Eye (tissue), 1 donor: ENCODE measurements around the gene ZNRF3.
A peak's percentile ranks its signal among the peaks of the same experiment; 100 is the strongest.
"Not testable (repeated sequence)": the region's sequence is repeated elsewhere in the genome, so short reads cannot be mapped to it uniquely, and the experiment has no call there.

Experiments used
- DNase-seq: peaks from one replicate; pipeline ENCODE4 v3.0.0-alpha.2; 2015

Gene ZNRF3

DNA sequence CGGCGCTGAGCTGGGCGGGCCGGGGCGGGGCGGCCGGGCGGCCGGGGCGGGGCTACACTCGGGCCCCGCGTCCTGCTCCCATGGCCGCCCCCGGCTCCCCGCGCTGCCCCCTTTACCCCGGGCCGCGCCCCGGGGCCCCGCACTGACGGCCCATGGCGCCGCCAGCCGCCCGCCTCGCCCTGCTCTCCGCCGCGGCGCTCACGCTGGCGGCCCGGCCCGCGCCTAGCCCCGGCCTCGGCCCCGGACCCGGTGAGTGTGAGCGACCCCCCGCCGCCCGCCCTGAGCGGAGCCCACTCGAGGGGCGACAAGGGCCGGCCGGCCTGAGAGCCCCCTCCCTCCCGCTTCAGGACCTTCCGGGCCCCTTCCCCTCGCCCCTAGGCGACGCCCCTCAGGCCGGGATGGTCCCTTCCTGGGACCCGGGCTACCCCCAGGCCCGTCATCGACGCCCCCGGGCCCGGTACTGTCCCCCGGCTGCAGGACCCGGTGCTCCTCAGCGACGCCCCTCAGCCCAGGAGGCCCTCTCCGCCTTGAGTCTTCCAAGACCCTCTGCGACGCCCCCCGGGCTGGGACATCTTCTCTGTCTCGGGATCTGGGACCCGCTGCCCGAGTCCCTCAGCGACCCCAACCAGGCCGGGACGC lies 189.7 kb downstream of the ZNRF3 start, which contains the start of gene KREMEN1:
TSS of gene KREMEN1 (plus strand) at position 57 of the 639 bp plus-strand sequence. CDS start at position 153, 96 bp downstream.
- peak; percentile 68 for DNase-seq

DNA sequence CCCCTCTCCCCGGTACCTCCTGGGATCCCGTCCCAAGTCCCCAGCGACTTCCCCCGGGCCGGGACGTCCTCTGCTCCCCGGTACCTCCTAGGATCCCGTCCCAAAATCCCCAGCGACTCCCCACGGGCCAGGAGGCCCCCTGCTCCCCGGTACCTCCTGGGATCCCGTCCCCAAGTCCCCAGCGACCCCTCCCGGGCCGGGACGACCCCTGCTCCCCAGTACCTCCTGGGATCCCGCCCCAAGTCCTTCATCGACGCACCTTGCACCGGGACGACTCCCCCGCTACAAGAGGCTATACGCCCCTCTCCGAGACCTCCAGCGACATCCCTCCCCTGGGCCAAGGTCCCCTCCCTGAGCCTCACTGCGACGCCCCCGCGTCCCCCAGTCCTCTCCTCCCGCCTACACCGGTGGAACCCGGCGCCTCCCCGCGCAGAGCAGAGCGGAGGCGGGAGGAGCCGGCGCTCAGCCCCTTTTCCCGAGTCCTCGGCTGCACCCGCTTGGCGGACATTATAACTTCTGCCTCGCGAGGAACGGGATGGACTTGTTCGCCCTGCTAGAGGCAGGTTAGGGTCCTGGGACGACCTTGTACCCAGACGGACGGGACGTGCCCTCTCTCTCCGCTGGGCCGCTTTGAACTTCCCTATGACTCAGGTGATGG lies 190.4 kb downstream of the ZNRF3 start:
- peak; percentile 79 for DNase-seq

DNA sequence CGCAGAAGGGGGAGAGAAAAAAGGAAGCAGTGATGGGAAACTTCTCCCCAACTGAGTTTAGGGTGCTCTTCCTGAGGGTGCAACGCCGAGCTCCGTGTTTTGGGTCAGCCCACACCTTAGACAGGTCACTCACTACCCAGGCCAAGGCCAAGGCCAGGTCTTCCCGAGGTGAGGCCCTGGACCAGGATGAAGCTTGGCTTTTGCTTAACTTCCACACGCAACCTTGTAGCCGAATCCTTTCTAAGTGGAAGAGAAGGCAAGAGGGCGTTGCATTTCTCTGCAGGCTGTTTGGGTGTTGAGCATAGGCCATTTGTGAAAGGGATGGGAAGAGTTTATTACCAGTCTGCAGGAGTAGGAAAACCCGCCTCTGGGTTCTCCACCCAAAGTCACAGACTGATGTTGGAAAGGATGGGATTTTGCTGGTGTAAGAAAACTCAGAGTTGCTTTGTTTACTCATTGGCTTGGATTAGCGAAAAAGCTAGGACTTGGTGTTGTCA lies 191.0 kb downstream of the ZNRF3 start:
- no peak for DNase-seq

DNA sequence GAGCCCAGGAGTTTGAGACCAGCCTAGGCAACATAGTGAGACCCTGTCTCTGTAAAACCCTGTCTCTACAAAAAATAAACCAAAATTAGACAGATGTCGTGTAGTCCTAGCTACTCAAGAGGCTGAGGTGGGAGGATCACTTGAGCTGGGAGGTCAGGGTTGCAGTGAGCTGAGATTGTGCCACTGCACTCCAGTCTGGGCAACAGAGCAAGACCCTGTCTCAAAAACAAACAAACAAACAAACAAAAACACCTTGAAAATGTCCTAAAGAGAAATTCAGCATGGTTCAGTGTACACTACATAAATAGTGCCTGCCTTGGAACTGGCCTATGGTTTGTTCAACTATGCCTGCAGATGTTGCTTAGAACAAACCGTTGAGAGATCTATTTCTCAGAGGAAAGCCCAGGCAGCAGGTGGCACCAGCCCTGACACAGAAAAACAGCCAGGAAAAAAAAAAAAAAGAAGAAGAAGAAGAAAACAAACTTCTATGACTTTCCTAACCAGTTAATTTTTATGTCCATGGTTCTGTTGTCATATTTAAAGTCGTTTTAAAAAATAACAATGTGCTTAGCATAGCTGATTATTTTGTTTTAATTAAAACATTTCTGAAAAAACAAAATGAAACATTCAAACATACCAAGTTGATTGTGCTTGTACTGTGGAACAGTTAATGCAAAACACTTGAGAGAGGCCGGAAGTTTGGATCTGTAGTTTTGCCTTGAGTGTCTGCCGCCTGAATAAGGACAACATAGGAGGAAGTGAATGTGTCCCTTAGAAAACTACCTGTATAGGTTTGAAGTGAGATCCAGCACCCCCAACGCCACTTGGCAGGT lies 194.9 kb downstream of the ZNRF3 start:
- peak; percentile 37 for DNase-seq

DNA sequence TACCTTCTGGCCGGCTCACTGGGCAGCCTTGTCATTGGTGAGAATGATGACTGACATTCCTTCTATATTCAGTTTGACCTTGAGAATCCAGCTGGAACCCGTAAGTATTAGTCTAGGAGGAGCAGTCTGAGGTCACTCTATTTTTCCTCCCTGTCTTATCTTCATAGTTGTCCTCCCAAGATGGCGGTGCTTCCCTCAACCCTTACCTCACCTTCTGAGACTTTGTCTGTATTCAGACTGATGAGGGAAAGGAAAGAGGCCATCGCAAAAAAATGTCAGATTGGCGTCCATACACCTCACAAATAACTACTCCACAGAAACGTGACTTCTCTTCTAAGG lies 195.5 kb downstream of the ZNRF3 start:
- DNase-seq, result no peak

DNA sequence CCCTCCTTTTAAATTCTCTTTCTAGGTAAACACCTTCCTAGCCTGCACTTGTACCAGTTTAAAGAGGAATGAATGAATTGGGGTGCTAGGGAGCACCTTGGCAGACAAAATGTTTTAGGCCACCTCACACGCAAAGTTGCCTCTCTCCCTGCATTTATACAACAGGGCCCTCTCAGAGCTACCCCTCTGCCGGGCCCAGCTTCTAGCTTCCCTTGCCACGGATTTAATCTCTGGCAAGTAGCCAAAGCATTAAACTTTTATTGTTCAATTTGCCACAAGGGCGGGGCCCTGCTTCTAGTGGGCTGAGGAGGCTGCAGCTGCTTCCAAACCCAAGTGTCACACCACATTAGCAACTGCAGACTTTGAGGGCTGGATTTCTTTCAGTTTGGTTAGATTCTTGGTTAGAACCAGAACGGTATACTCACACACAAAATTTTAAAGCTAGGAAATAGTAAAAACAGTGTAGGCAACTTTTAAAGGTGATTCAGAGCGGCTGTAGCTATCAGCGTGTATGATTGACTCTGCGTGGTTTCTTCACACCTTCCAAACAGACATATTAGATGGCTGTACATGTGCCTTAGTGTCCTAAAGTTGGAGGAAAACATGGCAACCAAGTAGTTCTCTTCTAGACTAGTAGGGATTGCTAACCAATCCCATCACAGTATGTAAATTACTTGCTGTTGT lies 196.0 kb downstream of the ZNRF3 start:
- peak; percentile 96 for DNase-seq

DNA sequence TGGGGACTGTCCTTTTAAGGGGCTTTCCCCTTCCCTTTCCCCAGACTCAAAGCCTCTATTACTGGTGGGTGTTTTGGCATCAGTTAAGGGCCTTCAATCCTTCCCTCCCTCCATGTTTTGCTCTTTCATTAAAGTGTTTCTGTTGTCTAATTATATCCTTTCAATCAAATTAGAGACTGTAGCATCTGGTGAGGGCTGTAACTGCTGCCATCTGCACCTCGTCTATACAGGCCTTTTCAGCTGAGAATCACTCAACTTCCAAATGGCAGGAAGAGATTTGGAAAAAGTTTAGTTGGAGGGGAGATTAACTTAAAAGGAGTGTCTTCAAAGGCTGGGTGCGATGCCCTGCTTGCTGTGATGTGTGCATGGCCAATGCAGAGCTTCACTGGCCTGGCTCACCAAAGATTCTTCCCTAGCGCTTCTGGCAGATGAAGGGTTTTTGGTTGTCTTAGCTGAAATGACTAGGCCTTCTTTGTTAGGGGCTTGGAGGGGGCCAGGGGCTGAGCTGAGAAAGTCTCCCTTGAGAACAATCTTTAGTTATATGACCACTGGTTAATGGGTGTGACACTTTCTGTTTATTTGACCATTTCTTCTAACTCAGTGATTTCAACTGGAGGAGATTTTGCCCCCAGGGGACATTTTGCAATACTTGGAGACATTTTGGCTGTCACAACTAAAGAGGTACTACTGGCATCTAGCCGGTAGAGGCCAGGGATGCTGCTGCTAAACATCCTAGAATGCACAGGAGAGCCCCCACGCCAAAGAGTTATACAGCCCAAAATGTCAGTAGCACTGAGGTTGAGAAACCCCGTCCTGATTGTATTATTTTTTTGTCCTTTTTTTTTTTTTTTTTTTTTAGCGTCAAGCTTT lies 197.0 kb downstream of the ZNRF3 start:
- peak; percentile 80 for DNase-seq

DNA sequence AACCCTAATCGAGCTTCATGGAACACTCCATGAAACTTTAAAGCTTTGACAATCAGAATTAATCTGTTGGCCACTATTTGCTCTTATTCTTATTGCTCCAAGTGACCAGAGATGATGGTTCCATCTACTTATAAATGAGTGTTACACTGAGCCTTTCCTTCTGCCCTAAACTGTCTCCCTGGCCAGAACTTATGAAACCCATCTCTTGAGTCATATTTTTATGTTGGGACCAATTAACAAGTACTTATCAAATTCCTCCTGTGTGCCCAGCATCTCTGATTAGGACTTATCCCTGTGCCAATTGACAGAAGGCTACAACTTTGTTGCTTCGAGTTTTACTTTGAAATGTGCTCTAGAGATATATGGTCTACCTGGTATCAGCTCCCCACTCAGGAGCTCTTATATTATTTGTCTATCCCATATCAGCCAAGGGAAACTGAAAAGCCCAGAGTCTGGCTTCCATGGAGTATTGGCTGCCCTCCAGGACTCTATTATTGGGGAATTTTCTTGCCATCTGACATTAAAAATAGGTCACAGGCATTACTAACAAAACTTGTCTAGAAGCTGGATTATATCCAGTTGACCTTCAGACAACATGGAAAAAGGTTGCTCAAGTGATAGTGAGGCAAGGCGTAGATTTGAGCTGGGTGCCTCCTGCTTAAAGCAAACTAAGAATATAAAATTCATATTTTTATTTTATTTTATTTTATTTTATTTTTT lies 198.3 kb downstream of the ZNRF3 start:
- no peak for DNase-seq

DNA sequence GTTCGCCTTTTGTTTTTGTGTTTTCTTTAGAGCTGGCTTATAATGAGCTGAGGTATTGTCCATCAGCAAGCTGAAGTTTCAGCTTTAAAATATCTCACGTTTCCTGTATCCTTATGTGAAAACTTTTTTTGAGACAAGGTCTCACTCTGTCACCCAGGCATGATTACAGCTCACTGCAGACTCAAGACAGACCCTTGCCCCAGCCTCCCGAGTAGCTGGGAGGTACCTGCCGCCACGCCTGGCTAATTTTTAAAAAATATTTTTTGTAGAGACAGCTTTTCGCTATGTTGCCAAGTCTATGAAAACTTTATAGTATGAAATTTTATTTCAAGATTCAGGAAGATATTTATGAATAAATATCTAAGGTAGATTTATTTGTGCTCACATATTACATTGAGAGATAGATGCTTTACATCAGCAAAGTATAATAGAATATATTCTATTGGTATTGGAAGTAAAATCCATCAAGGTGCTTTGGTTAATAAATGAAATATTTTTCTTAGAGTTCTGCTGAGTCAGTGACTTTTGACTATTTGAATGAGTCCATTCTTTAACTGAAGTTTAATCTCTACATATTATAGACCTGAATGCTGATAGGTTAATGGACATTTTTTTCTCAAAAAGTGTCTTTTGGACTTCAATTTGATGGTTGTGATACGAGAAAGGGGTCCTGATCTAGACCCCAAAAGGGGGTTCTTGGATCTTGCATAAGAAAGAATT lies 199.6 kb downstream of the ZNRF3 start:
- DNase-seq, result no peak

DNA sequence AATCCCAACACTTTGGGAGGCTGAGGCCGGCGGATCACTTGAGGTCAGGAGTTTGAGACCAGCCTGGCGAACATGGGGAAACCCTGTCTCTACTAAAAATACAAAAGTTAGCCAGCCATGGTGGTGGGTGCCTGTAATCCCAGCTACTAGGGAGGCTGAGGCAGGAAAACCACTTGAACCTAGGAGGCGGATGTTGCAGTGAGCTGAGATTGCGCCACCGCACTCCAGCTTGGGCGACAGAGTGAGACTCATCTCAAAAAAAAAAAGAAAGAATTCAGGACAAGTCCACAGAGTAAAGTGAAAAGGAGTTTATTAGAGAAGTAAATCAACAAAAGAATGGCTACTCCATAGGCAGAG lies 200.2 kb downstream of the ZNRF3 start:
- not testable (repeated sequence) for DNase-seq

DNA sequence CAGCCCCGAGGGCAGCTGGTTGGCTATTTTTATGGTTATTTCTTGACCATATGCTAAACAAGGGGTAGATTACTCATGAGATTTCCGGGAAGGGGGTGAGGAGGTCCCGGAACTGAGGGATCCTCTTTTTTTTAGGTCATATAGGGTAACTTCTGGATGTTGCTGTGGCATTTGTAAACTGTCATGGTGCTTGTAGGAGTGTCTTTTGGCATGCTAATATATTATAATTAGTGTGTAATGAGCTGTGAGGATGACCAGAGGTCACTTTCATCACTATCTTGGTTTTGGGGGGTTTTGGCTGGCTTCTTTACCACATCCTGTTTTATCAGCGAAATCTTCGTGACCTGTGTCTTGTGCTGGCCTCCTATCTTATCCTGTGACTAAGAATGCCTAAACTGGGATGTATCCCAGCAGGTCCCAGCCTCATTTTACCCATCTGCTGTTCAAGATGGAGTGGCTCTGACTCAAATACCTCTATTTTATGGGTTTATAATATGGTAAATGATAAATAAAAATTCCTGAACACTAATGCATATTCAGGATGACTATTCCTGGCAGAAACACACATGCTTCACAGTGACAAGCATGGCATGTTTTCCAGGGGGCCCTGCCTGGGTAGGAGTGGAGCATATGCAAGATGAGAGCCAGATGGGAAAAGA lies 200.7 kb downstream of the ZNRF3 start:
- DNase-seq, result no peak

DNA sequence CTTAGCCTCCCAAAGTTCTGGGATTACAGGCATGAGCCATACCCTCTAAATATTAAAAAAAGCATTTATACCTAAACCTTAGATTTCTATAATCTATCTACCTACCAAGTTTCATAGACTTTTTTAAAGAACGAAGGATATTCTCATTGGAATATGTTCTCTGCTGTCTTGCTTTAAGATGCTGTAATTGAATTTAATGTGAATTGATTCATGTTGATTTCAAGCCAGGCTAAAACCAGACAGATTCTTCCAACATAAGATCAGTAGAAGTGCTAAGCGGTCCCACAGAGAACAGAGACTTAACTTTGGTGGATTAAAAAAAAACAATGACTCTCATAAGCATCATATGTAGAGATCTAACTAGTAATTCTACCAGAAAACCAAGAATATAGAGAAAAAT lies 203.6 kb downstream of the ZNRF3 start:
- no peak for DNase-seq

DNA sequence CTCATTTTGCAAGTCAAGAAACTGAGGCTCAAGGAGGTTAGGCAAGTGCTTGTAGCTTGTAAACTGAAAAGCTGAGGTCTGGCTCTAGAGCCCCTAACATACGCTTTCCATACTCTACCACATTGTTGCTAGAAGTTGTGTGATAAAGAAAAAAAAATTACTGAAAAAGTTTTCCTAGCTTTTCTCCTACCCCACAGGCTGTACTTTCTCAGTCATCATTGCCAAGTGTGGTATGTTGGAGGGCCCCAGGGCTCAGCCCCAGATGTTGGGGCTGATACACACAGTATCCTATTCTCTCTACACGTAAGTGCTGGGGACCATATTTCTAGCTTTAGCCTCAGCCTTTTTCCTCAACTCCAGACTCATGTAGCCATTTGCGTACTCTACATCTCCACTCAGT lies 205.4 kb downstream of the ZNRF3 start:
- DNase-seq, result no peak

DNA sequence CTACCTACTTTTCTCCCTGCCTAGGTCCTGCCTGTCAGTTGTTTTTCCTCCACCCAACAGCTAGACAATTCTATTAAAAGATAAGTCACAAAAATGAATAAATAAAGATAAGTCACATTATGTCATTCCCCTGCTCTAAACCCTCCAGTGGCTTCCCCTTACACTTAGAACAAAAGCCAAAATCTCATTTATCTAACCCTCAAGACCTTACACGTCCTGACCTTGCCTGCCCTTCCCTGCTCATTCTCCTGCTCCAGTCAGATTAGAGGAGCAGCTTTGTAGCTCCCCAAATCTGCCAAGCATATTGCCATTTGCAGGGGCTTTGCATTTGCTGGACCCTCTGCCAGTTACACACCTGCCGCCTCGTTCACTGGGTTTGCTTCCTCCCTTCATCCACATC lies 206.1 kb downstream of the ZNRF3 start:
- DNase-seq, result no peak

DNA sequence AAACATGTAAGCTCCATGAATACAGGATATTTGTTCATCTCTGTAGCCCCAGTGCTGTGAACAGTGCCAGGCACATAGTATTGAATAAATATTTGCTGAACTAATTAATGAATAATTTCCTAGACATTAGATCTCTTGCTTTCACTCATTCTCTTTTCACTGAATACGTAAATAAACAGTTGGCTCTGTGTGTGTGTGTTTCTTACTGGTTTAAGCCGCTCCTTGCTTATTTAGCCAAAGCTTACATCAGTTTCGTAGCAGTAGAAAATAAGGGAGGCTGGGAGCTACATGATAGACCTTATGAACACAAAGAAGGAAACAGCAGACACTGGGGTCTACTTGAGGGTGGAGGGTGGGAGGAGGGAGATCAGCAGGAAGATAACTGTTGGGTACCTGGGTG lies 206.7 kb downstream of the ZNRF3 start:
- no peak for DNase-seq

DNA sequence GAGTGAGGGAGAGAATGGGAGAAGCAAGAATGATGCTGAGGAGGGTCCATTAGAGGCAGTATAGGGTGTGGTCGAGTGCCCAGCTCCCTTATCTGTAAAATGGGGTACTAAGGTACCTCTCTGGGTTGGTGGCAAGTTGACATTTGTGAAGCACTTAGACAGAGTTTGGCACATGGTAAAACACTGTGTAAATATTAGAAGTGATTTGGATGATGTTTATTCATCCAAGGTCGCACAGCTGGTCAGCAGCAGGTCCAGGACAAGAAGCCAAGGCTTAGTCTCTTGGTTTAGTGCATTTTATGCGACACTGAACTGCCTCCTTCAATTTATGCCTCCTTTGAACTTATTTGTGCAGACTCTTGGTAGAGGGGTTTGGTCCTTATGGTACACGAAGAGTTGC lies 208.9 kb downstream of the ZNRF3 start:
- DNase-seq, result no peak

DNA sequence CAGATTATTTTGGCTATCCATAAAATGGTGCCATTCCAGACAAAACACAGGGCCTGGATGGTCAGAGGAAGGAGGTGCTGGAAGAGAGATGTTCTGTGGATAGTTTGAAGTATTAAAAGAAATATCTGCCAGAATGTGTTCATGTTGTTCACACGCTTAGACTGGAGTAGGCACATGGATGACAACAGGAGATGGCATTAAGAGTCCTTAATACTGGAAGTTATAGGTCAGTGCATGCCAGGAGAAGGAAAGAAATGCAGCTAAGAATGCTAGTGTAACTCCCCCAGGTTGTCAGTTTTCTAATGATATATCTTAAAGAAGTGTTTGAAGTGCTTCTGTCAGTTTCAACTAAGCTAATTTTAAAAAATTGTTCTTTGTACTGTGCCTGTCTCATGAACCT lies 209.7 kb downstream of the ZNRF3 start:
- no peak for DNase-seq

DNA sequence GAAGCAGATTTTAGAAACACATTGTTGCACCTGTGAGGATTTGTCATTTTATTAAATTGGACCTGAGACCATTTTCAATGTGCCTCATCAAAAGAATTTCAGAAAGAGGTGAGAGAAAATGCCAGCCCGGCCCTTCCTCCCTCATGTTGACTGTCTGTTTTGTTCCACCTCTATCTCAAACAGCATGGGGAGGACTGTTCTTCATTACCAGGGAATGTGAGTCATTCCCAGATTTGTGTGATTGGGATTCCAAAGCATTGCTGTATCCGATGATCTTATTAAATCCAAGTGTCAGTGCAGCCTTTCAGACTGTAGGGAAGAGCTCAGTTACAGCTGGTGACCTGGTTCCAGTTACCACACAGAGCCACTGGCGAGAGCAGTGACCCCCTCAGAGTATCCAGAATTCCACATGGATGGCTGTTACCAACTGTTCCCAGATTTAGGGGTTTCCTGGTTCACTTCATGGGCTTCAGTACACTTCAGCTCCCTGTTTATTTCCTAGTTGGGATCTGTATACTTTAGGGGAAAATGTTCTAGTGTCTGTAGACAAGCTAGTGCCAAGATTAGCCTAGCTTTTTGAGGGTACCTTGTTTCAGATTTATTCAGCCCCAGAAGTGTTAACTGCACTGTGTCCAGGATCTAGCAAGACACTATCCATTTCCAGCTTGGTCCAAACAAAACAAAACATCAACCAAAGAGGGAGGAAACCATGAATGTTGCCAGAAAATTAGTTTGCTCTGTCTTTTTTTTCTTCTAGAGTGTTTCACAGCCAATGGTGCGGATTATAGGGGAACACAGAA lies 210.3 kb downstream of the ZNRF3 start:
- peak; percentile 75 for DNase-seq

DNA sequence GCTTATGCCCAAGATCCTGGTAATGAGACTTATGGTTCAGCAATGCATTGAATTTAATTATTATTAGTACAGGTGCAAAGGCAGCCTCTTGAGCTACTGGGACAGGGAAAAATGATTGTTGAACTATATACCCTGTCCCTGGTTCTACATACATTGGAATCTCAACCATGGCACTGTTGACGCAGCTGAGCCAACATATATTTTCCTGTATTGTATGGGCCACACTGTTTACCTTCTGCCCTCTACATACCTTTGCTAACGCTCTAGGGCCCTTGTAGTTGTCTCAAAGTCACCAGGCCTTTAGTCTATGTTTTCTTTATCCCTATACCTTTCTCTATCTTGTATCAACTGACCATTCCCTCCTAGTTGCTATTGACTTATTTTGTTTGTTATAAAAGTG lies 212.1 kb downstream of the ZNRF3 start:
- no peak for DNase-seq
